Measurements from ENCODE around the gene MESD.

DNA sequence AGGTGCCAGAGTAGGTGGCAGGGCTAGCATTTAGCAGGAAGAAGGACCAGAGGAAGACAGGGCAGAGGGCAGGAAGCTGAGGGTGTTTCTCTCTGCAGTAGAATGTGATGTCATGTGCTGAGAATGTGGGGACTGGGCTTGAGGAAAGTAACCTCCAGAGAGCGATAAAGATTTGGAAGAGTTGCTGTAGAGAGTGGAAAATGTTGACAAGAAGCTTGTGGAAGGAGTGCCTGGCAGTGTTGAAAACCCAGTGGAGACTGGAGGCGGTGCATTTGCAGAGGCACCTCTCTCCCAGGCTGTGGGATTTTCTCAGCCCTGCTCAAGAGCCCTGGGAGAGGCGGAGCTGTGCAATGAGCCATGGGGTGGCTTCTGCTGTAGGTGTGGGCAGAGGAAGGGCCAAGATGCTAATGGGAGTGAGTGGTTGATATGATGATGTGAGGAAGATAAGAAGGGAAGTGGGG, 54.8 kb downstream of the MESD start:
- TF ChIP-seq, protein P1, sequence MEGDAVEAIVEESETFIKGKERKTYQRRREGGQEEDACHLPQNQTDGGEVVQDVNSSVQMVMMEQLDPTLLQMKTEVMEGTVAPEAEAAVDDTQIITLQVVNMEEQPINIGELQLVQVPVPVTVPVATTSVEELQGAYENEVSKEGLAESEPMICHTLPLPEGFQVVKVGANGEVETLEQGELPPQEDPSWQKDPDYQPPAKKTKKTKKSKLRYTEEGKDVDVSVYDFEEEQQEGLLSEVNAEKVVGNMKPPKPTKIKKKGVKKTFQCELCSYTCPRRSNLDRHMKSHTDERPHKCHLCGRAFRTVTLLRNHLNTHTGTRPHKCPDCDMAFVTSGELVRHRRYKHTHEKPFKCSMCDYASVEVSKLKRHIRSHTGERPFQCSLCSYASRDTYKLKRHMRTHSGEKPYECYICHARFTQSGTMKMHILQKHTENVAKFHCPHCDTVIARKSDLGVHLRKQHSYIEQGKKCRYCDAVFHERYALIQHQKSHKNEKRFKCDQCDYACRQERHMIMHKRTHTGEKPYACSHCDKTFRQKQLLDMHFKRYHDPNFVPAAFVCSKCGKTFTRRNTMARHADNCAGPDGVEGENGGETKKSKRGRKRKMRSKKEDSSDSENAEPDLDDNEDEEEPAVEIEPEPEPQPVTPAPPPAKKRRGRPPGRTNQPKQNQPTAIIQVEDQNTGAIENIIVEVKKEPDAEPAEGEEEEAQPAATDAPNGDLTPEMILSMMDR (conservative IDR thresholded peaks at IDR 0.05 in 1 of 2, IDR thresholded peaks at IDR 0.05 in 1 of 2; ENCODE audit: extremely low read depth in 1 of 2, insufficient read depth in 1 of 2, low read depth in 1 of 2, low read length in 2 of 2) = no peak
- no peak for TF ChIP-seq EZH2 (IDR thresholded peaks at IDR 0.05; ENCODE audit: borderline replicate concordance, low read length)
